Activated naive CD4-positive, alpha-beta T cell treated with anti-CD3 and anti-CD28 coated beads, Interleukin-2, amount 50 U/mL, for 72 hours (primary cell): ENCODE results near the gene ZNF850. TPM values are rescaled to one million over a fixed set of nuclear protein-coding genes. Genes with fewer than 3 reads are reported as not detected.
A peak's percentile ranks its signal among the peaks of the same experiment; 100 is the strongest.
"Not testable (repeated sequence)": the region's sequence is repeated elsewhere in the genome, so short reads cannot be mapped to it uniquely, and the experiment has no call there.

Experiments
- ATAC-seq, 2 donors: fragments of 150-1000 bp; cut with Tn5 transposase; 2 replicates each; pipeline ENCODE4 v1.10.0; 2021; ENCODE audit warnings: mild to moderate bottlenecking in 2 of 2, moderate library complexity in 2 of 2
- DNase-seq, 2 donors: peaks; one replicate each; pipeline ENCODE4 v3.0.0; 2021 to 2022; ENCODE audit warnings: low spot score in 2 of 2
- H3K27ac Mint-ChIP-seq, 2 donors: one replicate each; pipeline ENCODE4 v1.8.0; 2022; ENCODE audit warnings: mild to moderate bottlenecking in 2 of 2, mixed read lengths in 2 of 2
- H3K36me3 Mint-ChIP-seq, 2 donors: one replicate each; pipeline ENCODE4 v1.8.0; 2022; ENCODE audit warnings: mixed read lengths in 2 of 2
- H3K9me3 Mint-ChIP-seq, 2 donors: one replicate each; pipeline ENCODE4 v1.8.0; 2022; ENCODE audit warnings: mixed read lengths in 2 of 2
- total RNA-seq, 2 donors: library from RNA; stranded (reverse); gene quantifications; one replicate each; pipeline ENCODE4 v1.2.3, GENCODE V29; 2022

ZNF850 gene
- total RNA-seq = 10 to 100 TPM in 1 of 2 donors, 1 to 10 TPM in 1; 8.0 to 40.7 TPM

GRCh38 chr19:36772311-36773222 lies at the start of gene ZNF850:
Gene ZNF850, minus strand, starts transcription at chr19:36772807. Its CDS starts 10,201 bp downstream, at chr19:36762606.
- Mint-ChIP-seq H3K9me3 (peaks cover 8 to 12% of the 10 kb centered on the region in 2 donors), H3K36me3 (peaks cover 39 to 77% of the 10 kb centered on the region in 2 donors), H3K27ac (peak within 1 kb of the TSS; percentile 90 to 97)
- ATAC-seq (peak; percentile 89 to 94), DNase-seq (peak; percentile 93 to 95)

- ATAC-seq (no peak), DNase-seq (no peak)
- Mint-ChIP-seq H3K9me3 (peaks cover 37 to 44% of the 10 kb centered on the region in 2 donors), H3K27ac (no peak overlapping the region), H3K36me3 (peaks cover 78 to 93% of the 10 kb centered on the region in 2 donors)
These were observed 49.2 kb upstream of the ZNF850 start for GRCh38 chr19:36821758-36822157.

- Mint-ChIP-seq H3K9me3 (peaks cover 22 to 29% of the 10 kb centered on the region in 2 donors), H3K27ac (no peak overlapping the region), H3K36me3 (peaks cover 63 to 87% of the 10 kb centered on the region in 2 donors)
- ATAC-seq = no peak
- no peak for DNase-seq
These were observed 46.6 kb upstream of the ZNF850 start for GRCh38 chr19:36819130-36819630.

- H3K27ac Mint-ChIP-seq = no peak overlapping the region
- peaks cover 36 to 40% of the 10 kb centered on the region in 2 donors for H3K9me3 Mint-ChIP-seq
- peaks cover 64 to 67% of the 10 kb centered on the region in 2 donors for H3K36me3 Mint-ChIP-seq
- no peak for ATAC-seq
- no peak for DNase-seq
These were observed 34.4 kb upstream of the ZNF850 start for GRCh38 chr19:36807029-36807428.

GRCh38 chr19:36805364-36805763 lies 32.8 kb upstream of the ZNF850 start:
- peaks cover 30 to 32% of the 10 kb centered on the region in 2 donors for H3K9me3 Mint-ChIP-seq
- no peak overlapping the region for H3K27ac Mint-ChIP-seq
- H3K36me3 Mint-ChIP-seq = peaks cover 63 to 66% of the 10 kb centered on the region in 2 donors
- DNase-seq (no peak), ATAC-seq (no peak)

- DNase-seq = no peak
- no peak for ATAC-seq
- Mint-ChIP-seq H3K9me3 (peaks cover 26 to 28% of the 10 kb centered on the region in 2 donors), H3K36me3 (peaks cover 48 to 65% of the 10 kb centered on the region in 2 donors), H3K27ac (peak overlapping the region; percentile 74 to 84)
These were observed 25.1 kb upstream of the ZNF850 start for GRCh38 chr19:36797786-36798108.

- ATAC-seq (no peak), DNase-seq (no peak)
- H3K27ac Mint-ChIP-seq = peak overlapping the region in 1 of 2 donors; percentile 84
- H3K36me3 Mint-ChIP-seq = peaks cover 50 to 68% of the 10 kb centered on the region in 2 donors
- H3K9me3 Mint-ChIP-seq = peaks cover 35 to 36% of the 10 kb centered on the region in 2 donors
These were observed 24.0 kb upstream of the ZNF850 start for GRCh38 chr19:36796714-36796992.

- not testable (repeated sequence) for DNase-seq, H3K27ac Mint-ChIP-seq
- Mint-ChIP-seq H3K36me3 (peaks cover 46 to 61% of the 10 kb centered on the region in 2 donors), H3K9me3 (peaks cover 38 to 41% of the 10 kb centered on the region in 2 donors)
- ATAC-seq = peak; percentile 85 to 93
These were observed 19.0 kb upstream of the ZNF850 start for GRCh38 chr19:36791420-36792141.

GRCh38 chr19:36775768-36776167 lies 3.2 kb upstream of the ZNF850 start:
- DNase-seq (no peak), ATAC-seq (no peak)
- no peak overlapping the region for H3K27ac Mint-ChIP-seq
- H3K9me3 Mint-ChIP-seq = peaks cover 16 to 18% of the 10 kb centered on the region in 2 donors
- peaks cover 48 to 77% of the 10 kb centered on the region in 2 donors for H3K36me3 Mint-ChIP-seq

GRCh38 chr19:36773223-36773579 lies 594 bp upstream of the ZNF850 start:
- Mint-ChIP-seq H3K9me3 (peaks cover 13 to 15% of the 10 kb centered on the region in 2 donors), H3K27ac (peak overlapping the region; percentile 90 to 97), H3K36me3 (peaks cover 44 to 83% of the 10 kb centered on the region in 2 donors)
- ATAC-seq (peak in 1 of 2 donors; percentile 20), DNase-seq (no peak)

- peak overlapping the region; percentile 90 to 97 for H3K27ac Mint-ChIP-seq
- peaks cover 42 to 73% of the 10 kb centered on the region in 2 donors for H3K36me3 Mint-ChIP-seq
- ATAC-seq (peak; percentile 50 to 59), DNase-seq (peak; percentile 54 to 78)
- peaks cover 8 to 12% of the 10 kb centered on the region in 2 donors for H3K9me3 Mint-ChIP-seq
These were observed 1.1 kb downstream of the ZNF850 start for GRCh38 chr19:36771261-36772231.

GRCh38 chr19:36750066-36750691 lies 22.4 kb downstream of the ZNF850 start:
- ATAC-seq = no peak
- Mint-ChIP-seq H3K36me3 (peaks cover 80 to 96% of the 10 kb centered on the region in 2 donors), H3K9me3 (peaks cover 31 to 54% of the 10 kb centered on the region in 2 donors), H3K27ac (no peak overlapping the region)
- DNase-seq = no peak

- DNase-seq, ATAC-seq: not testable (repeated sequence)
- Mint-ChIP-seq H3K36me3 (peaks cover 78 to 96% of the 10 kb centered on the region in 2 donors), H3K27ac (peak overlapping the region in 1 of 2 donors; percentile 27), H3K9me3 (peaks cover 31 to 54% of the 10 kb centered on the region in 2 donors)
These were observed 23.0 kb downstream of the ZNF850 start for GRCh38 chr19:36749613-36750012.

- H3K27ac Mint-ChIP-seq = peak overlapping the region in 1 of 2 donors; percentile 27
- ATAC-seq (no peak), DNase-seq (no peak)
- H3K9me3 Mint-ChIP-seq = peaks cover 28 to 52% of the 10 kb centered on the region in 2 donors
- H3K36me3 Mint-ChIP-seq = peaks cover 76 to 95% of the 10 kb centered on the region in 2 donors
These were observed 24.0 kb downstream of the ZNF850 start for GRCh38 chr19:36748431-36749275.

GRCh38 chr19:36747750-36748149 lies 24.9 kb downstream of the ZNF850 start:
- ATAC-seq (no peak), DNase-seq (no peak)
- Mint-ChIP-seq H3K27ac (no peak overlapping the region), H3K36me3 (peaks cover 72 to 94% of the 10 kb centered on the region in 2 donors), H3K9me3 (peaks cover 26 to 50% of the 10 kb centered on the region in 2 donors)
